T-helper 17 cell (primary cell): Measurements from ENCODE around the gene ZNF350. TPM values are rescaled to one million over a fixed set of nuclear protein-coding genes. Genes with fewer than 3 reads are reported as not detected.

Experiments
- ATAC-seq: fragments of 150-1000 bp; cut with Tn5 transposase; 2 replicates; pipeline ENCODE4 v1.10.0; 2021; ENCODE audit warnings: mild to moderate bottlenecking, moderate library complexity
- DNase-seq, 3 donors: peaks; one replicate each; pipeline versions ENCODE4 v3.0.0 to v3.0.0-alpha.2; 2020 to 2021
- H3K9me3 ChIP-seq: one replicate; pipeline ENCODE4 v1.7.0; 2013; ENCODE audit warnings: low read length, mild to moderate bottlenecking; ENCODE audit not compliant: control insufficient read depth, poor library complexity, severe bottlenecking
- H3K27ac Mint-ChIP-seq: one replicate; pipeline ENCODE4 v1.8.0; 2022; ENCODE audit warnings: mild to moderate bottlenecking, moderate library complexity, mixed read lengths
- H3K27me3 Mint-ChIP-seq: one replicate; pipeline ENCODE4 v1.8.0; 2022; ENCODE audit warnings: mixed read lengths
- H3K36me3 Mint-ChIP-seq: one replicate; pipeline ENCODE4 v1.8.0; 2022; ENCODE audit warnings: low read depth, mixed read lengths
- H3K4me1 Mint-ChIP-seq: one replicate; pipeline ENCODE4 v1.8.0; 2022; ENCODE audit warnings: mild to moderate bottlenecking, mixed read lengths
- H3K4me3 Mint-ChIP-seq: one replicate; pipeline ENCODE4 v1.8.0; 2022; ENCODE audit warnings: mild to moderate bottlenecking, moderate library complexity, mixed read lengths
- total RNA-seq, 4 donors: library from RNA in 2 of 4; stranded (reverse) in 2 of 4; gene quantifications; one replicate each; pipeline ENCODE4 v1.2.3 and lab custom pipeline; 2022 to 2026

Gene ZNF350
- total RNA-seq, 2 donors from 2014 or later: 33.5 to 36.0 TPM

GRCh38 chr19:51915324-51915867 lies 71.2 kb downstream of the ZNF350 start:
- Mint-ChIP-seq H3K4me1 (no peaks in the 10 kb centered on the region), H3K27me3 (no peaks in the 10 kb centered on the region), H3K27ac (no peak overlapping the region), H3K4me3 (no peak overlapping the region), H3K36me3 (peaks cover 2% of the 10 kb centered on the region)
- H3K9me3 ChIP-seq: peaks cover 30% of the 10 kb centered on the region
- DNase-seq (no peak), ATAC-seq (no peak)

Other genes with a start within 250 kb of the ZNF350 start
- gene FPR1, start 235.0 kb downstream of the ZNF350 start, total RNA-seq: 1 to 10 TPM in 1 of 2 donors, under 1 TPM in 1; 0.70 to 4.1 TPM
- under 1 TPM in 1 of 2 donors, not detected in 1; 0.40 TPM for gene FPR2, start 225.7 kb downstream of the ZNF350 start, total RNA-seq
- gene FPR3, start 191.7 kb downstream of the ZNF350 start, total RNA-seq: not detected
- gene ZNF577, start 98.9 kb downstream of the ZNF350 start, total RNA-seq: 1 to 10 TPM; 5.4 to 8.3 TPM
- 10 to 100 TPM in 1 of 2 donors, 1 to 10 TPM in 1; 8.0 to 10.2 TPM for gene ZNF649, start 81.8 kb downstream of the ZNF350 start, total RNA-seq
- 1 to 10 TPM; 2.0 to 3.3 TPM for gene ZNF613, start 59.4 kb downstream of the ZNF350 start, total RNA-seq
- 10 to 100 TPM; 12.0 to 12.2 TPM for gene ZNF615, start 21.4 kb upstream of the ZNF350 start, total RNA-seq
- 1 to 10 TPM; 6.6 to 8.0 TPM for gene ZNF614, start 41.5 kb upstream of the ZNF350 start, total RNA-seq
- gene ZNF432, start 62.0 kb upstream of the ZNF350 start, total RNA-seq: 10 to 100 TPM; 16.6 to 18.7 TPM
- gene ZNF841, start 108.9 kb upstream of the ZNF350 start, total RNA-seq: 10 to 100 TPM; 24.4 to 26.4 TPM
- 1 to 10 TPM; 2.0 to 3.9 TPM for gene ZNF616, start 153.1 kb upstream of the ZNF350 start, total RNA-seq
- gene ZNF836, start 184.8 kb upstream of the ZNF350 start, total RNA-seq: 10 to 100 TPM; 18.9 to 21.2 TPM
- 100 to 1,000 TPM; 173 to 180 TPM for gene PPP2R1A, start 203.2 kb upstream of the ZNF350 start, total RNA-seq